ENCODE data around the gene PCDHGA10.
"Not testable (repeated sequence)": the region's sequence is repeated elsewhere in the genome, so short reads cannot be mapped to it uniquely, and the experiment has no call there.

PCDHGA10 gene

GRCh38 chr5:141412854-141413539 is at the start of gene PCDHGA10:
TSS of gene PCDHGA10 (plus strand) at chr5:141412987. CDS start at chr5:141413176, 189 bp downstream.
- peak; percentile 86 for DNase-seq

GRCh38 chr5:141363952-141364660 is 48.7 kb upstream of the PCDHGA10 start, which contains the start of gene PCDHGA5:
TSS of gene PCDHGA5 (plus strand) at chr5:141364162. CDS start at chr5:141364331, 169 bp downstream.
- no peak for DNase-seq

GRCh38 chr5:141366016-141366896 is 46.5 kb upstream of the PCDHGA10 start:
- no peak for DNase-seq

- peak; percentile 67 for DNase-seq
These were observed 42.6 kb upstream of the PCDHGA10 start, which contains the start of gene PCDHGB3 for GRCh38 chr5:141369994-141370848. TSS of gene PCDHGB3 (plus strand) at chr5:141370242. CDS start at chr5:141370395, 153 bp downstream.

GRCh38 chr5:141371572-141372475 is 41.0 kb upstream of the PCDHGA10 start:
- DNase-seq = no peak

- no peak for DNase-seq
These were observed 39.0 kb upstream of the PCDHGA10 start, which contains the start of gene PCDHGA6 for GRCh38 chr5:141373673-141374317. TSS of gene PCDHGA6 (plus strand) at chr5:141373891. CDS start at chr5:141374084, 193 bp downstream.

- DNase-seq = no peak
These were observed 38.2 kb upstream of the PCDHGA10 start for GRCh38 chr5:141374627-141375026.

GRCh38 chr5:141375444-141376155 is 37.2 kb upstream of the PCDHGA10 start:
- not testable (repeated sequence) for DNase-seq

- DNase-seq = peak; percentile 23
These were observed 30.1 kb upstream of the PCDHGA10 start, which contains the start of gene PCDHGA7 for GRCh38 chr5:141382469-141383294. TSS of gene PCDHGA7 (plus strand) at chr5:141382742. CDS start at chr5:141382900, 158 bp downstream.

- no peak for DNase-seq
These were observed 29.4 kb upstream of the PCDHGA10 start for GRCh38 chr5:141383345-141383744.

GRCh38 chr5:141384471-141385267 is 28.1 kb upstream of the PCDHGA10 start:
- DNase-seq = no peak

GRCh38 chr5:141387557-141388311 is 25.1 kb upstream of the PCDHGA10 start, which contains the start of gene PCDHGB4:
TSS of gene PCDHGB4 (plus strand) at chr5:141387698. CDS start at chr5:141387885, 187 bp downstream.
- peak; percentile 62 for DNase-seq

- no peak for DNase-seq
These were observed 24.1 kb upstream of the PCDHGA10 start for GRCh38 chr5:141388661-141389060.

GRCh38 chr5:141389153-141390042 is 23.4 kb upstream of the PCDHGA10 start:
- DNase-seq = no peak

- DNase-seq = peak; percentile 10
These were observed 20.2 kb upstream of the PCDHGA10 start, which contains the start of gene PCDHGA8 for GRCh38 chr5:141392429-141393198. TSS of gene PCDHGA8 (plus strand) at chr5:141392633. CDS start at chr5:141392814, 181 bp downstream.

Measured in hematopoietic multipotent progenitor cell treated with erythropoietin and hydrocortisone succinate and interleukin-3 and kit ligand, for 4 days (in vitro differentiated cells).